Activated naive CD4-positive, alpha-beta T cell (primary cell): Measurements from ENCODE around the gene CACTIN.
"Not testable (repeated sequence)": the region's sequence is repeated elsewhere in the genome, so short reads cannot be mapped to it uniquely, and the experiment has no call there.

Experiments
- DNase-seq, 4 experiments: peaks; one replicate each; lab custom pipeline; 2025; lab: John Stamatoyannopoulos, UW

The CACTIN gene

GRCh38 chr19:3663838-3664237 lies 37.2 kb upstream of the CACTIN start:
- DNase-seq: no peak

- no peak for DNase-seq
Measured at GRCh38 chr19:3661284-3662238, 35.0 kb upstream of the CACTIN start.

- DNase-seq: no peak
Measured at GRCh38 chr19:3660493-3661219, 34.1 kb upstream of the CACTIN start.

- no peak for DNase-seq
Measured at GRCh38 chr19:3659746-3660112, 33.1 kb upstream of the CACTIN start.

GRCh38 chr19:3658870-3659745 lies 32.5 kb upstream of the CACTIN start:
- DNase-seq: no peak

GRCh38 chr19:3658004-3658869 lies 31.6 kb upstream of the CACTIN start:
- DNase-seq: no peak

- DNase-seq: no peak
Measured at GRCh38 chr19:3657395-3657769, 30.8 kb upstream of the CACTIN start.

GRCh38 chr19:3656747-3657394 lies 30.3 kb upstream of the CACTIN start:
- no peak for DNase-seq

GRCh38 chr19:3656073-3656746 lies 29.6 kb upstream of the CACTIN start:
- no peak for DNase-seq

- no peak for DNase-seq
Measured at GRCh38 chr19:3655402-3656072, 28.9 kb upstream of the CACTIN start.

GRCh38 chr19:3653865-3654513 lies 27.4 kb upstream of the CACTIN start:
- DNase-seq: no peak

GRCh38 chr19:3653081-3653795 lies 26.6 kb upstream of the CACTIN start:
- no peak for DNase-seq

- DNase-seq: no peak
Measured at GRCh38 chr19:3652422-3652821, 25.8 kb upstream of the CACTIN start.

GRCh38 chr19:3651684-3652083 lies 25.1 kb upstream of the CACTIN start:
- DNase-seq: no peak

GRCh38 chr19:3649888-3650287 lies 23.3 kb upstream of the CACTIN start:
- DNase-seq: no peak

- DNase-seq: no peak
Measured at GRCh38 chr19:3648037-3648905, 21.7 kb upstream of the CACTIN start.

- not testable (repeated sequence) for DNase-seq
Measured at GRCh38 chr19:3647102-3647501, 20.5 kb upstream of the CACTIN start.
